Activated CD8-positive, alpha-beta memory T cell treated with anti-CD3 and anti-CD28 coated beads for 36 hours (primary cell): ENCODE data around the gene CKAP4. TPM values are rescaled to one million over a fixed set of nuclear protein-coding genes. Genes with fewer than 3 reads are reported as not detected.

Source experiments
- CTCF ChIA-PET: fragments of 350-600 bp; sonication (Branson Sonifier 250); formaldehyde crosslinking; loops from one replicate; lab custom pipeline; 2021; ENCODE audit warnings: antibody characterized with exemption; lab: Charles Lee
- POLR2A ChIA-PET: fragments of 350-600 bp; sonication (Branson Sonifier 250); formaldehyde crosslinking; loops from one replicate; lab custom pipeline; 2021; ENCODE audit warnings: antibody characterized with exemption; lab: Charles Lee
- total RNA-seq, 2 experiments: library from RNA; stranded (reverse); gene quantifications; one replicate each; pipeline ENCODE4 v1.2.3, GENCODE V29; 2021

CKAP4 gene
- total RNA-seq, 2 experiments from 2014 or later: 14.2 to 15.3 TPM

GRCh38 chr12:106248846-106249371 lies 1.1 kb upstream of the CKAP4 start:
- POLR2A ChIA-PET: no interaction called here
- CTCF ChIA-PET: interaction anchor here (0.9 to 1.0 kb wide), 2 partner anchors 22 to 110 kb away, joined by 3 to 6 read pairs; no protein-coding TSS in a partner anchor

GRCh38 chr12:106248312-106248845 lies 559 bp upstream of the CKAP4 start:
- CTCF ChIA-PET: interaction anchor here (0.9 to 1.0 kb wide), 2 partner anchors 22 to 110 kb away, joined by 3 to 6 read pairs; no protein-coding TSS in a partner anchor
- POLR2A ChIA-PET: no interaction called here

GRCh38 chr12:106246891-106247673 lies 738 bp downstream of the CKAP4 start:
- CTCF ChIA-PET: interaction anchor here (0.8 kb wide), 1 partner anchor 20 kb away, joined by 3 read pairs; no protein-coding TSS in a partner anchor
- POLR2A ChIA-PET: interaction anchor here (1.1 kb wide), 1 partner anchor 61 kb away, joined by 3 read pairs; no protein-coding TSS in a partner anchor

- POLR2A ChIA-PET: no interaction called here
Observed at GRCh38 chr12:106245767-106246166, 2.1 kb downstream of the CKAP4 start.

GRCh38 chr12:106243620-106244019 lies 4.2 kb downstream of the CKAP4 start:
- CTCF ChIA-PET: no interaction called here

More at GRCh38 chr12:106245767-106246166, 2.1 kb downstream of the CKAP4 start:
- CTCF ChIA-PET: interaction anchor here (0.7 to 1.0 kb wide), 2 partner anchors 22 to 73 kb away, joined by 3 to 4 read pairs; no protein-coding TSS in a partner anchor

GRCh38 chr12:106240821-106241220 lies 7.0 kb downstream of the CKAP4 start:
- ChIA-PET POLR2A (no interaction called here), CTCF (no interaction called here)

More at GRCh38 chr12:106243620-106244019, 4.2 kb downstream of the CKAP4 start:
- POLR2A ChIA-PET: interaction anchor here (0.6 kb wide), 1 partner anchor 491 kb away, joined by 3 read pairs; no protein-coding TSS in a partner anchor

GRCh38 chr12:106239951-106240335 lies 7.9 kb downstream of the CKAP4 start:
- ChIA-PET POLR2A (no interaction called here), CTCF (no interaction called here)

GRCh38 chr12:106239241-106239950 lies 8.4 kb downstream of the CKAP4 start:
- CTCF ChIA-PET: no interaction called here
- POLR2A ChIA-PET: no interaction called here

GRCh38 chr12:106238146-106238545 lies 9.7 kb downstream of the CKAP4 start:
- POLR2A ChIA-PET: no interaction called here
- CTCF ChIA-PET: no interaction called here

GRCh38 chr12:106235770-106236169 lies 12.1 kb downstream of the CKAP4 start:
- ChIA-PET POLR2A (no interaction called here), CTCF (interaction anchor here (1.3 kb wide), 1 partner anchor 47 kb away, joined by 4 read pairs; no protein-coding TSS in a partner anchor)

- ChIA-PET POLR2A (no interaction called here), CTCF (no interaction called here)
Observed at GRCh38 chr12:106234449-106234848, 13.4 kb downstream of the CKAP4 start.

- POLR2A ChIA-PET: no interaction called here
Observed at GRCh38 chr12:106233011-106233410, 14.8 kb downstream of the CKAP4 start.

GRCh38 chr12:106229036-106229591 lies 18.7 kb downstream of the CKAP4 start:
- CTCF ChIA-PET: interaction anchor here (1.2 to 3.4 kb wide), 2 partner anchors 56 to 129 kb away, joined by 3 to 14 read pairs; no protein-coding TSS in a partner anchor
- POLR2A ChIA-PET: no interaction called here

More at GRCh38 chr12:106233011-106233410, 14.8 kb downstream of the CKAP4 start:
- CTCF ChIA-PET: no interaction called here

- CTCF ChIA-PET: interaction anchor here (1.2 to 3.4 kb wide), 2 partner anchors 56 to 130 kb away, joined by 3 to 14 read pairs; no protein-coding TSS in a partner anchor
- POLR2A ChIA-PET: no interaction called here
Observed at GRCh38 chr12:106228320-106228710, 19.5 kb downstream of the CKAP4 start.

- ChIA-PET POLR2A (no interaction called here), CTCF (interaction anchor here (0.7 to 3.4 kb wide), 6 partner anchors 23 to 130 kb away, joined by 3 to 28 read pairs (median 4); partner anchors contain the start of gene POLR3B)
Observed at GRCh38 chr12:106227641-106228319, 20.0 kb downstream of the CKAP4 start.

- POLR2A ChIA-PET: no interaction called here
- CTCF ChIA-PET: interaction anchor here (0.7 to 3.4 kb wide), 9 partner anchors 20 to 130 kb away, joined by 3 to 28 read pairs (median 4); partner anchors contain the start of gene POLR3B
Observed at GRCh38 chr12:106226884-106227640, 20.8 kb downstream of the CKAP4 start.

- CTCF ChIA-PET: interaction anchor here (0.6 to 1.3 kb wide), 7 partner anchors 9 to 833 kb away, joined by 3 to 5 read pairs (median 3); no protein-coding TSS in a partner anchor
- POLR2A ChIA-PET: no interaction called here
Observed at GRCh38 chr12:106224355-106224706, 23.5 kb downstream of the CKAP4 start.
